ENCODE results near the gene ACTN1. TPM values are rescaled to one million over a fixed set of nuclear protein-coding genes. Genes with fewer than 3 reads are reported as not detected.

Gene ACTN1
- total RNA-seq, 2 donors from 2014 or later = 665 to 826 TPM

GRCh38 chr14:68910540-68910939, 68.6 kb downstream of the ACTN1 start:
- DNase-seq (ENCODE audit: low spot score) = no peak
- intact Hi-C loops (cut with DNase I) = loop anchor here (5.0 to 10.0 kb wide), 2 partner anchors 184 to 187 kb away; no protein-coding TSS in a partner anchor

GRCh38 chr14:68908803-68909202, 70.3 kb downstream of the ACTN1 start:
- intact Hi-C loops (cut with DNase I) = no loop called here
- no peak for DNase-seq (ENCODE audit: low spot score)

- no peak for DNase-seq (ENCODE audit: low spot score)
- intact Hi-C loops (cut with DNase I) = no loop called here
These were observed 70.9 kb downstream of the ACTN1 start for GRCh38 chr14:68908201-68908600.

GRCh38 chr14:68906439-68906838, 72.7 kb downstream of the ACTN1 start:
- intact Hi-C loops (cut with DNase I) = no loop called here
- DNase-seq (ENCODE audit: low spot score) = no peak

GRCh38 chr14:68905107-68905895, 73.8 kb downstream of the ACTN1 start:
- DNase-seq (ENCODE audit: low spot score) = no peak
- intact Hi-C loops (cut with DNase I) = no loop called here

- no peak for DNase-seq (ENCODE audit: low spot score)
- intact Hi-C loops (cut with DNase I) = no loop called here
These were observed 76.7 kb downstream of the ACTN1 start for GRCh38 chr14:68902357-68902756.

GRCh38 chr14:68899033-68899603, 80.0 kb downstream of the ACTN1 start:
- DNase-seq (ENCODE audit: low spot score) = no peak
- intact Hi-C loops (cut with DNase I) = no loop called here

- no peak for DNase-seq (ENCODE audit: low spot score)
- intact Hi-C loops (cut with DNase I) = no loop called here
These were observed 80.7 kb downstream of the ACTN1 start for GRCh38 chr14:68898248-68899032.

GRCh38 chr14:68897559-68898155, 81.4 kb downstream of the ACTN1 start:
- intact Hi-C loops (cut with DNase I) = no loop called here
- no peak for DNase-seq (ENCODE audit: low spot score)

GRCh38 chr14:68896132-68896531, 83.0 kb downstream of the ACTN1 start:
- intact Hi-C loops (cut with DNase I) = no loop called here
- no peak for DNase-seq (ENCODE audit: low spot score)

- intact Hi-C loops (cut with DNase I) = no loop called here
- DNase-seq (ENCODE audit: low spot score) = no peak
These were observed 84.0 kb downstream of the ACTN1 start for GRCh38 chr14:68894802-68895703.

- no peak for DNase-seq (ENCODE audit: low spot score)
- intact Hi-C loops (cut with DNase I) = no loop called here
These were observed 85.0 kb downstream of the ACTN1 start for GRCh38 chr14:68894123-68894522.

GRCh38 chr14:68893566-68893965, 85.5 kb downstream of the ACTN1 start:
- peak; percentile 50 for DNase-seq (ENCODE audit: low spot score)
- intact Hi-C loops (cut with DNase I) = no loop called here

- intact Hi-C loops (cut with DNase I) = no loop called here
- no peak for DNase-seq (ENCODE audit: low spot score)
These were observed 86.1 kb downstream of the ACTN1 start for GRCh38 chr14:68892961-68893360.

- DNase-seq (ENCODE audit: low spot score) = peak; percentile 59
- intact Hi-C loops (cut with DNase I) = no loop called here
These were observed 87.0 kb downstream of the ACTN1 start for GRCh38 chr14:68891851-68892660.

- intact Hi-C loops (cut with DNase I) = no loop called here
- peak; percentile 72 for DNase-seq (ENCODE audit: low spot score)
These were observed 88.8 kb downstream of the ACTN1 start for GRCh38 chr14:68890173-68890931.

- intact Hi-C loops (cut with DNase I) = no loop called here
- DNase-seq (ENCODE audit: low spot score) = peak; percentile 58
These were observed 90.2 kb downstream of the ACTN1 start for GRCh38 chr14:68888883-68889282.

All from posterior vena cava (tissue), 2 donors.